ENCODE measurements around the gene PSME4.
"Not testable (repeated sequence)": the region's sequence is repeated elsewhere in the genome, so short reads cannot be mapped to it uniquely, and the experiment has no call there.

The PSME4 gene

DNA sequence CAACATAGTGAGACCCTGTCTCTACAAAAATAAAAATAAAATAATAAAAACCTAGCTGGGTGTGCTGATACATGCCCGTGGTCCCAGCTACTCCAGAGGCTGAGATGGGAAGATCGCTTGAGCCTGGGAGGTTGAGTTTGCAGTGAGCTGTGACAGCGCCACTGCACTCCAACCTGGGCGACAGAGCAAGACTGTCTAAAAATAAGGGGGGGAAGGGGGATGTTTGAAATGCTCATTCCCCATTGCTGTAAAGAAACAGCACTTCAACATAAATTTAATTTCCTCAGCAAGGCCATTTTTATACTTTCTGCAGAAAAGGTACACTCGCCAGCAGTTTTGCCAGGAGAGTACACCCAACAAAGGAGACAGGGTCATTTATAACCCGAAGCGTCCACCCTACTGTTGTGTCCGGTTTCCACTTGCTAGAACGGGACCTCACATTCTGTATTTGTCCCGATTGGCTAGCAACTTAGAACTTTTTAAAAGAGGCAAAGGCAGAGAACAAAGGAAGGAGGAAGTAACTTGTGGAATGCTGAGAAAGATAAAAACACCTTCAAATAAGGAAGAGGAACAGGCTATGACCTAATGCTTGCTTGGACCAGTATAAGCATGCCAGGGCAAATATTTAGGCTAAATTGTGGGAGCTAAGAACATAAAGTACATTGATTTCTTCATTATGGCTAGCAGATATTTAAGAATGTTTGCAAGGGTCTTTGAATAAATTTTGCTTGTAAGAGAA, 9.1 kb downstream of the PSME4 start:
- not testable (repeated sequence) for DNase-seq

GRCh38 chr2:53960476-53960875, 10.3 kb downstream of the PSME4 start:
- no peak for DNase-seq

DNA sequence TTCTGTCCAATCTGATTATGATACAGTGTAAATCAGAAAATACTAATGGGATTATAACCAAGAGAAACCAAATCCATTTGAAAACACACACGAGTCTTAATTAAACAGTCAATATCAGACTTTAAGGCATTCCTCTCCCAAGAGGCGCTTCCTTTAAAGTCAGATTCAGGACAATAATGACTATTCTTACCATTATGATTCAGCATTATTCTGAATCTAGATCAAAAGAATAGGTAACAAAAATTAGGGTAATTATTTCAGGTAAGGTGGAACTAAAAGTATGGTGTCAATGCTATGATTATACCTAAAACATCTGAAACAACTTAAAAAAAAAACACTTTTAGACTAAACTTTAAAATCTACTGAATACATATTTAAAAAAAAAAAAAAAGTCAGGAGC, 12.3 kb downstream of the PSME4 start:
- no peak for DNase-seq

DNA sequence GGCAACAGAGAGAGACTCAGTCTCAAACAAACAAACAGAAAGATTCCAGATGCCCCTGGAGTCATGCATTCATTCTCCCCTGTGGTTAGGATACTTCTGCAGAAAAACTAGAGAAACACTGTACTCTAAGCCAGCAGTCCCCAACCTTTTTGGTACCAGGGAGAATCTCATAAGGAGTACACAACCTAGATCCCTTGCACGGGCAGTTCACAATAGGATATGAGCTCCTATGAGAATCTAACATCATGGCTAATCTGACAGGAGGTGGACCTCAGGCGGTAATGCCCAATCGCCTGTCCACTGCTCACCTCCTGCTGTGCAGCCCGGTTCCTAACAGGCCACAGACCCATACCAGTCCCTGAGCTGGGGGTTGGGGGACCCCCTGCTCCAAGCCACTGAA, 18.3 kb downstream of the PSME4 start:
- no peak for DNase-seq

DNA sequence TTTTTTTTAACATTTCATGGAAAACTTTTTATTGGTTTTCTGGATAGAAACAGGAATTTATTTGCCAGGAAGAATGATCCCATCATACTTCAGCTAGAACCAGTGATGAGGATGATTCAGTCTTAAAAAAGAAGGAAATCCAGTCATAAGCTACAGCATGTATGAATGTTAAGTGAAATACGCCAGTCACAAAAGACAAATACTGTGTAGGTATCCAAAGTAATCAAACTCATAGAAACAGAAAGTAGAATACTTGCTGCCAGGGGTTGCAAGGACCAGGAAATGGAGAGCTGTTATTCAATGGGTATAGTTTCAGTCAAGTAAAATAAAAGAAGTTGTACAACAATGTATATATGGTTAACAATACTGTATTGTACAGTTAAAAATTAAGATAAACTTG, 21.3 kb downstream of the PSME4 start:
- no peak for DNase-seq

- DNase-seq = no peak
Observed at GRCh38 chr2:53945538-53945937, 25.3 kb downstream of the PSME4 start.

GRCh38 chr2:53944542-53944941, 26.3 kb downstream of the PSME4 start:
- DNase-seq = no peak

- no peak for DNase-seq
Observed at GRCh38 chr2:53942280-53942679, 28.5 kb downstream of the PSME4 start.

DNA sequence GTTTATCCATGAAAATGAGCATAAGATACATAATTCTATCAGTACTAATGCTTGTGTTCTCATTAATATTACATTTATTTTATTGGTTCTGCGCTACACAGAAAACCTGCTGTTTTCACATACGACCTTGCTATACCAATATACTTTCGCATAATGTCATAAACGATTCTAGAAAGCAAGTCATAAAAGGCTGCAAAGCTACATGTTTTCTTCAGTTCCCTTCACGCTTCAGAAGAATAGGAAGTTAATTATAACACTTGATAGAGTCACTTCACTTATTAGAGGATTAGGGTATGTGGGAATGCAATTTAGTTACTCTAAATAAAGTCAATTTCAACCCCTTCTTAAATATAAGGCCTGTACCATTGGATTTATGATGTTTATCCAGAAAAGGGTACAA, 29.0 kb downstream of the PSME4 start:
- no peak for DNase-seq

- DNase-seq = no peak
Observed at GRCh38 chr2:53939656-53940055, 31.1 kb downstream of the PSME4 start.

DNA sequence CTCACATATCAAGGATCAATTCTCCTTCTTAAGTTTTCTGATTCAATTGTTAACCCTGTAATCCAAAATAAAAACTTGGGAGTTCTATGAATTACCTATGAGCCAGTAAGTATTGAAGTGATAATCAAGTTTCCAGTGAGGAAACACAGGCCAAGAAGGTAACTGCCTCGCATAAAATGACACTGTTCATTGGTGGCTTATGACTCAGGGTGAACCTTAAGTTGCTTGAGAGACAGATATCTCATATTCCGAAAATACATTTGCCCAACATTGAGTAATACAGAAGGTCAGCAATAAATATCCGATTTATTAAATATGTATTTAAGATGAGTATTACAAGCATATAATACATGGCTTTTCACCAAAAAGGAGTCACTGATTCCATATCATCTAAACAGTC, 31.9 kb downstream of the PSME4 start:
- no peak for DNase-seq

- DNase-seq = no peak
Observed at GRCh38 chr2:53933329-53933728, 37.5 kb downstream of the PSME4 start.

DNA sequence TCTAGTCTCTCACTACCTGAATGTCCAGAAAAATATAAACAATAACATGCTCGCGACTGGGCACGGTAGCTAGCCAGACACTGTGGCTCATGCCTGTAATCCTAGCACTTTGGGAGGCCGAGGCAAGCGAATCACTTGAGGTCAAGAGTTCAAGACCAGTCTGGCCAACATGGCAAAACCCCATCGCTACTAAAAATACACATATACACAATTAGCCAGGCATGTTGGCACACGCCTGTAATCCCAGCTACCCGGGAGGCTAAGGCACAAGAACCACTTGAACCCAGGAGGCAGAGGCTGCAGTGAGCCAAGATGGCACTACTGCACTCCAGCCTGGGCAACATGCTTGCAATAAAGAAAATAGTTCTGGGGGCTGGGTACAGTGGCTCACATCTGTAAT, 44.5 kb downstream of the PSME4 start:
- DNase-seq = not testable (repeated sequence)

DNA sequence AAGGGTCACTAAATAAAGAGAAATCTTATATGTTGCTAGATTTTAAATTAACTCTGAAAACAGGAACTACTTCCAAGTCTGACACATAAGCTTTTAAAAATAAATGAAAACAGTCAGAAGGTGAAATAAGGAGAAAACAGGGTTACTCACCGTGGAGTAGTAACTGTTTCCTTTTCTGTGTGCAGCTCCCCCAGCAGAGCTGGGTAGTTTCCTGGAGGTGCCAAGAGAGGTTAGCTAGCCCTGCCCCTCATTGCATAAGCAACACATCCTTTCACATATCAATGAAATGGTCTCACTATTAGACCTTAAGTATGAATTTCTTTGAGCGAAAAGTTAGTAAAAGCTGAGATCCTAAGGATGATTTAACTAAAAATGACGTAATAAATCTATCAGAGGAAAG, 57.1 kb downstream of the PSME4 start:
- peak in 1 of 2 donors; percentile 1 for DNase-seq

GRCh38 chr2:53911434-53912189, 59.2 kb downstream of the PSME4 start:
- DNase-seq = no peak

GRCh38 chr2:53907582-53907981, 63.2 kb downstream of the PSME4 start:
- no peak for DNase-seq

DNA sequence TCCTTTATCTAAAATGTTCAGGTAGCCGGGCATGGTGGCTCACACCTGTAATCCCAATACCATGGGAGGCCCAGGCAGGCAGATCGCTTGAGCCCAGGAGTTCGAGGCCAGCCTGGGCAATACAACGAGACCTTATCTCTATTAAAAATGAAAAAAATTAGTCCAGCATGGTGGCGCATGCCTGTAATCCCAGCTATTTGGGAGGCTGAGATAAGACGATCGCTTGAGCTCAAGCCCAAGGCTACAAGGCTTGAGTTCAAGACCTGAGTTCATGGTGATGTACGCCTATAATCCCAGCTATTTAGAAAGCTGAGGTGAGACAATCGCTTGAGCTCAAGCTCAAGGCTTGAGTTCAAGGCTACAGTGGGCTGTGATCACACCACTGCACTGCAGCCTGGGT, 65.4 kb downstream of the PSME4 start:
- no peak for DNase-seq

GRCh38 chr2:53903011-53903410, 67.8 kb downstream of the PSME4 start:
- DNase-seq = no peak

GRCh38 chr2:53901192-53901591, 69.6 kb downstream of the PSME4 start:
- no peak for DNase-seq

DNA sequence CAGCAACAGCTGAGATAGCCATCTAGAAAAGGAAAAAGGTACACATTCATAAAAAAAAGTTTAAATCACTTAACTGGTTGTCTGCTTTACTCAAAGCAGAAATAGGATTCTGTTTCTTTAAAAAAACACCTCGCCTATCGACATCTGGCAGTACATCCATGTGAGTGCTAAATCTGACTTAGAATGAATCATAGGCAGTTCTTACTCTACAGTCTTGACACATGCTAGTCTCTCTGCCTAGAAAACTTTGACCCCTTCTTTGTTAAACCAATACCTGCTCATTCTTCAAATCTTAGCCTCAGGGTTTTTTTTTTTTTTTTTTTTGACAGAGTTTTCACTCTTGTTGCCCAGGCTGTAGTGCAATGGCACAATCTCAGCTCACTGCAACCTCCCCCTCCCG, 73.9 kb downstream of the PSME4 start:
- no peak for DNase-seq

- DNase-seq = no peak
Observed at GRCh38 chr2:53886406-53887280, 84.2 kb downstream of the PSME4 start.

GRCh38 chr2:53884883-53885282, 85.9 kb downstream of the PSME4 start:
- DNase-seq = no peak

GRCh38 chr2:53881986-53882385, 88.8 kb downstream of the PSME4 start:
- no peak for DNase-seq

DNA sequence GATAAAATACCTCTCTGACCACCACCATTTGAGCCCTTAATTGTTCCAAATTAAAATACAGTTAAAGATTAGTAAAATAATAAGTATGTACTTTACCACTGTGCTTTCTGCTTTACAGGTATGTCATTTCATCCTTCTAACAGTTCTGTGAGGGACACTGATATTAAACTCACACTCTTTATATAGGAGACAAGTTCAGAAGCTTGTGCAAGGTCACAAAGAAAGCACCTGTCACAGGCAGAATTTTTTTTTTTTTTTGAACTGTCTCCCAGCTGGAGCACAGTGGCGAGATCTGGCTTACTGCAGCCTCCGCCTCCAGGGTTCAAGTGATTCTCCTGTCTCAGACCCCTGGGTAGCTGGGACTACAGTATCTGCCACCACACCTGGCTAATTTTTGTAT, 89.4 kb downstream of the PSME4 start:
- no peak for DNase-seq

Data from stimulated activated CD4-positive, alpha-beta T cell treated with anti-CD3 and anti-CD28 coated beads, Interleukin-2, amount 100 ng/mL, for 48 hours (primary cell).